Right lobe of liver (tissue), 6 donors: Measurements from ENCODE around the gene BMP2K. TPM values are rescaled to one million over a fixed set of nuclear protein-coding genes. Genes with fewer than 3 reads are reported as not detected.

Source experiments
- ATAC-seq, 4 donors: fragments of 200-7000 bp; cut with Tn5 transposase; one replicate each; pipeline ENCODE4 v1.9.1; 2020; ENCODE audit warnings: mild to moderate bottlenecking in 4 of 4, moderate library complexity in 4 of 4
- DNase-seq, 3 donors: peaks; one replicate each; pipeline ENCODE4 v3.0.0-alpha.2; 2020
- H3K27ac ChIP-seq, 3 donors: fragments of 200-600 bp; one replicate each; pipeline ENCODE4 v1.8.0; 2022
- H3K27me3 ChIP-seq, 2 donors: fragments of 200-600 bp; one replicate each; pipeline ENCODE4 v1.8.0; 2022
- H3K36me3 ChIP-seq, 4 donors: fragments of 200-600 bp; sonication (generic) in 1 of 4; one replicate each; pipeline versions ENCODE4 v1.5.1 to v1.8.0; 2017 to 2022; ENCODE audit warnings: control low read depth in 1 of 4
- H3K4me1 ChIP-seq, 4 donors: fragments of 200-600 bp; sonication (generic) in 1 of 4; one replicate each; pipeline versions ENCODE4 v1.5.1 to v1.8.0; 2017 to 2022; ENCODE audit warnings: control low read depth in 1 of 4
- H3K4me3 ChIP-seq, 3 donors: fragments of 200-600 bp; one replicate each; pipeline ENCODE4 v1.8.0; 2022
- H3K9me3 ChIP-seq, 4 donors: fragments of 200-600 bp; sonication (generic) in 1 of 4; one replicate each; pipeline versions ENCODE4 v1.5.1 to v1.8.0; 2017 to 2022; ENCODE audit warnings: control low read depth in 1 of 4
- POLR2A ChIP-seq: fragments of 450-650 bp; IDR thresholded peaks from one replicate; pipeline ENCODE4 v1.6.1; 2017; ENCODE audit warnings: antibody characterized with exemption, mild to moderate bottlenecking
- WGBS: methylation state at CpG from one replicate; pipeline ENCODE4 v1.1.6; 2018; ENCODE audit warnings: low coverage, low lambda C conversion rate; ENCODE audit not compliant: insufficient coverage; ENCODE audit errors: missing lambda C conversion rate; 5-methylcytosine and 5-hydroxymethylcytosine counted together
- intact Hi-C, 2 donors: fragments of 100-400 bp; cut with DNase I; formaldehyde crosslinking; loops; one replicate each; pipeline versions ENCODE4 v1.11.2 to v1.14.1; 2022
- total RNA-seq, 6 experiments: library from RNA; depleted of rRNA in 2 of 6; stranded (reverse); fragments of >200 nt in 2 of 6; fragmentation: NEBNext Ultra II Directional in 3 of 6; extraction: Animal tissue kit (Norgen Biotek cat#: 25700) in 3 of 6; gene quantifications; one replicate each; pipeline versions ENCODE4 v1.1.0 to v1.2.4, GENCODE V29; 2016 to 2023
- TF ChIP-seq, protein P1 (sequence below), 4 donors: fragments of 200-600 bp in 3 of 4; fragments of 450-650 bp in 1 of 4; IDR thresholded peaks; one replicate each; pipeline versions ENCODE4 v1.5.1 to v1.8.0; 2016 to 2022; ENCODE audit warnings: antibody characterized with exemption in 4 of 4, mild to moderate bottlenecking in 2 of 4
- donor health status: DM: no; HTN: yes; CAD: no.
- donor health status: DM: no; HTN: no; CAD: no.
- donor health status: DM: no; HTN: no; CAD: no.
- donor health status: DM: no; HTN: yes; CAD: no.
- donor health status: DM: no; HTN: yes; CAD: no.

BMP2K gene
- total RNA-seq, 6 experiments from 2014 or later, result 13.1 to 23.3 (median 18.2) TPM

DNA sequence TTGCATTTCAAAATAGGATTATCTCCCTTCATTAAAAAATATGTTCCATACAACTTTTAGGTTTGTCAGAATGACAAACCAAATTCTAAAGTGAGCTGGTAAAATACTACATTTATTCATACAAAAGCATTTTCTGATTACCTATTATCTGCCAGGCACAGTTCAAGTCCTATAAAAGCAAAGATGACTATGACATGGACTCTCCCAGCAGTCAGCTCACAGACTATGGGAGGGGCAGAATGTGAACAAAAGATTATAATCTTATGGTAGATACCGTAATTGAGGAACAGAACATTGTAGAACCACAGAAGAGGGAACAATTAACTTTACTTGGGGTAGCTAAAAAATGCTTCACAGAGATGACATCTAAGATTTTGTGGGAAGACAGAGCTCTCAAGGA, 150.7 kb downstream of the BMP2K start:
- TF ChIP-seq POLR2A, result no peak
- TF ChIP-seq, protein P1, sequence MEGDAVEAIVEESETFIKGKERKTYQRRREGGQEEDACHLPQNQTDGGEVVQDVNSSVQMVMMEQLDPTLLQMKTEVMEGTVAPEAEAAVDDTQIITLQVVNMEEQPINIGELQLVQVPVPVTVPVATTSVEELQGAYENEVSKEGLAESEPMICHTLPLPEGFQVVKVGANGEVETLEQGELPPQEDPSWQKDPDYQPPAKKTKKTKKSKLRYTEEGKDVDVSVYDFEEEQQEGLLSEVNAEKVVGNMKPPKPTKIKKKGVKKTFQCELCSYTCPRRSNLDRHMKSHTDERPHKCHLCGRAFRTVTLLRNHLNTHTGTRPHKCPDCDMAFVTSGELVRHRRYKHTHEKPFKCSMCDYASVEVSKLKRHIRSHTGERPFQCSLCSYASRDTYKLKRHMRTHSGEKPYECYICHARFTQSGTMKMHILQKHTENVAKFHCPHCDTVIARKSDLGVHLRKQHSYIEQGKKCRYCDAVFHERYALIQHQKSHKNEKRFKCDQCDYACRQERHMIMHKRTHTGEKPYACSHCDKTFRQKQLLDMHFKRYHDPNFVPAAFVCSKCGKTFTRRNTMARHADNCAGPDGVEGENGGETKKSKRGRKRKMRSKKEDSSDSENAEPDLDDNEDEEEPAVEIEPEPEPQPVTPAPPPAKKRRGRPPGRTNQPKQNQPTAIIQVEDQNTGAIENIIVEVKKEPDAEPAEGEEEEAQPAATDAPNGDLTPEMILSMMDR (IDR thresholded peaks at IDR 0.05), result no peak
- no peak for ATAC-seq

DNA sequence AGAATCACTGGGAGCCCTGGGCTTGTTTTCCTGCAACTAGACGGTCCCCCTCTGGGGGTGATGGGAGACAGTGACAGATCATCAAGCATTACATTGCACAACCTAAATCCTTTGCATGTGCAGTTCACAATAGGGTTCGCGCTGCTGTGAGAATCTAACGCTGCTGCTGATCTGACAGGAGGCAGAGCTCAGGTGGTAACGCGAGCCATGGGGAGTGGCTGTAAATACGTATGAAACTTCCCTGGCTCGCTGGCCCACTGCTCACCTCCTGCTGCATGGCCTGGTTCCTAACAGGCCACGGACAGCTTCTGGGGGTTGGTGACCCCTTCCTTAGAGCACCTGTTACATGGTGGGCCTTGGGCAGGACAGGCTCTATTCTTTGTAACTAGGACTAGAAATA, 152.7 kb downstream of the BMP2K start:
- Histone ChIP-seq H3K36me3 (peaks cover 0 to 10% (median 0%) of the 10 kb centered on the region in 4 donors), H3K4me1 (no peaks in the 10 kb centered on the region), H3K9me3 (no peaks in the 10 kb centered on the region), H3K27me3 (no peaks in the 10 kb centered on the region), H3K4me3 (no peak overlapping the region), H3K27ac (no peak overlapping the region)
- intact Hi-C loops, result no loop called here
- no peak for ATAC-seq
- TF ChIP-seq, protein P1 (IDR thresholded peaks at IDR 0.05), result no peak
- no peak for TF ChIP-seq POLR2A
- DNase-seq, result no peak
- 100% methylated on average over 6 of the region's 9 CpGs for WGBS

More for the DNA sequence above, 150.7 kb downstream of the BMP2K start:
- peaks cover 0 to 10% (median 0%) of the 10 kb centered on the region in 4 donors for H3K36me3 ChIP-seq
- intact Hi-C loops, result no loop called here
- H3K27me3 ChIP-seq, result no peaks in the 10 kb centered on the region
- DNase-seq, result no peak
- H3K9me3 ChIP-seq, result no peaks in the 10 kb centered on the region
- 65% methylated on average over 1 of the region's 1 CpG for WGBS
- H3K27ac ChIP-seq, result no peak overlapping the region
- H3K4me3 ChIP-seq, result no peak overlapping the region
- H3K4me1 ChIP-seq, result no peaks in the 10 kb centered on the region

DNA sequence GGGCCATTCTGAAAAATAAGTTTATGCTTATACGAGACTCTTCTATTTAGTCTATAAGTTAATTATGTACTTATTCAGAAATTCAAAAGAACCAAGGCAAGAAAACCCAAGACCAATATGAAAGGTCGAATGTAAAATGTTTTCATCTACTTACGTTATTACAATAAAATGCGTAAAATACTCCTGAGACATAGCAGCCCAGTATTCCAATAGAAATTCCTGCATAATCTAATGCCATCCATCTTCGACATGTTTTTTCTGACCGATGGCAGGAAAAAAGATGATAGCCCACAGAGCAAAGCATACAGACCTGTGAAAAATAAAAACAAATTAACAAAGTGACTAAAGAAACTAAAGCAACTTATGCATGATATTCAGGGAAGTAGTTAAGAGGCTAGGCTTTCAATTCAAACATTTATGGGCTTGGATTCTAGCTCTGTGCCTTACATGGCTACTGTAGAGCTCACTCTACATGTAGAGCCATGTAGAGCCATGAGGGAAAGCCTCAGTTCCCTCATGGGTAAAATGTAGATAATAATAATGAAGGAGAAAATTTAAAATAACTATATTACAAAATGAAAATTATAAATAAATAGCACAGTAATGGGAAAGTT, 154.0 kb downstream of the BMP2K start:
- DNase-seq (no peak), ATAC-seq (no peak)
- TF ChIP-seq, protein P1 (IDR thresholded peaks at IDR 0.05), result no peak
- TF ChIP-seq POLR2A, result no peak
- peaks cover 0 to 5% (median 0%) of the 10 kb centered on the region in 4 donors for H3K4me1 ChIP-seq
- 86% methylated on average over 6 of the region's 6 CpGs for WGBS
- no peak overlapping the region for H3K4me3 ChIP-seq
- intact Hi-C loops, result no loop called here
- no peak overlapping the region for H3K27ac ChIP-seq
- no peaks in the 10 kb centered on the region for H3K27me3 ChIP-seq
- peaks cover 0 to 10% (median 0%) of the 10 kb centered on the region in 4 donors for H3K36me3 ChIP-seq
- no peaks in the 10 kb centered on the region for H3K9me3 ChIP-seq

DNA sequence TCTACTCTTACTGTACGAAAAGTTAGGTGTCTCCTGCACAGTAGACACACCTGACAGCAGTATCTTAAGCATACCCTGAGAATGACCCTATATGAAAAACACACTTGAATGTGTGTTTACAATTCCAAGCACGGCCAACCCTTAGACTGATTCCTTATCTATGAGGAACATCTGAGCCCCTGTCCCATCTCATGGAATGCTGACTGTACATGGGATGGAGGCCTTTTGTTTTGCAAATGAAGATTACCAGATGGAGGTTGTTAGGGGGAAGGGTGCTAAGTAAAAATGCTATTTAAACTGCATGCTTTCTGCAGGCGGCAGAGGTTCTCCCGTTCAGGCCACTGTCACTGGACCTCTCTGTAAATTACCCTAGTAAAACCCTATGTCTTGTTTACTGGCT, 160.8 kb downstream of the BMP2K start:
- no peak for ATAC-seq
- peaks cover 0 to 15% (median 2%) of the 10 kb centered on the region in 4 donors for H3K4me1 ChIP-seq
- no peaks in the 10 kb centered on the region for H3K9me3 ChIP-seq
- H3K4me3 ChIP-seq, result no peak overlapping the region
- no peak for DNase-seq
- no peak overlapping the region for H3K27ac ChIP-seq
- no peaks in the 10 kb centered on the region for H3K27me3 ChIP-seq
- TF ChIP-seq, protein P1 (IDR thresholded peaks at IDR 0.05), result no peak
- TF ChIP-seq POLR2A, result no peak
- intact Hi-C loops, result no loop called here
- 84% methylated on average over 4 of the region's 4 CpGs for WGBS
- no peaks in the 10 kb centered on the region for H3K36me3 ChIP-seq
